ENCODE data around the gene SCAF4.

Gene SCAF4

DNA sequence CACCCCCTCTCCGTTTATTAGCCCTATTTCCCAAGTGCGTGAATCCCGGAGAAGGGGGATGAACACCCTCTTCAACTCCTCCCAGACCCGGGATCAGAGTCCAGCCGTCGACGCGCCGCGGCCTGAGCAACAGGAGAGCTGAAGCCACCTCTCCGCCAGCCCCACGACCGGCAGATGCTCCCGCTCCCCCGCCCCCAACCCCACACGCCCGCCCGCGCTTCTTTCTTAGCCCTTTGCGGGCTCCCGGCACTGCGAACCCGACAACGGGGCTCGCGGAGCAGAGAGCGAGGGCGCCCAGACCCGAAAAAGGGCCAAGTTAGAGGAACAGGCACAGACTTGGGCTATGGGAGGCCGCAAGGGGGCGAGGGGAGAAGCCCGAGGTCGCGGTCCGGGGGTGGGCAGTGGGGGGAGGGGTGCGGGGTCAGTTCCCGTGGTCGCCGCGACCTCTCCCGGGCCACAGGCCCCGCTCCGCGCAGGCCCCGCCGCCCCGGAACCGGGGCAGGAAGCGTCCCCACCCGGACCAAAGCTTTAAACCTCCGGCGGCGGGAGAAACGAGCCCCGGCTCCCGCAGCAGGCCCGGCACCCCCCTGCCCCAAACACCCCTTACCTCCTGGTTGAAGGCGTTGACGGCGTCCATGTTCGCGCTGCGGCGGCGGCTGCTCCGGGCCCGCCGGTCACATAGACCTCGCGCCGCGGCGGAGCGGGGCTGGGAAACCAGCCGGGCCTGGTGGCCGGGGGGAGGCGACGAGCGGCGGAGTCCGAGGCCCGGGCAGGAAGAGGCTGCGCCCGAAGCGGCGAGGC lies 662 bp downstream of the SCAF4 start:
- DNase-seq (ENCODE audit: low spot score) = peak; percentile 77
- TF ChIP-seq, protein P1, sequence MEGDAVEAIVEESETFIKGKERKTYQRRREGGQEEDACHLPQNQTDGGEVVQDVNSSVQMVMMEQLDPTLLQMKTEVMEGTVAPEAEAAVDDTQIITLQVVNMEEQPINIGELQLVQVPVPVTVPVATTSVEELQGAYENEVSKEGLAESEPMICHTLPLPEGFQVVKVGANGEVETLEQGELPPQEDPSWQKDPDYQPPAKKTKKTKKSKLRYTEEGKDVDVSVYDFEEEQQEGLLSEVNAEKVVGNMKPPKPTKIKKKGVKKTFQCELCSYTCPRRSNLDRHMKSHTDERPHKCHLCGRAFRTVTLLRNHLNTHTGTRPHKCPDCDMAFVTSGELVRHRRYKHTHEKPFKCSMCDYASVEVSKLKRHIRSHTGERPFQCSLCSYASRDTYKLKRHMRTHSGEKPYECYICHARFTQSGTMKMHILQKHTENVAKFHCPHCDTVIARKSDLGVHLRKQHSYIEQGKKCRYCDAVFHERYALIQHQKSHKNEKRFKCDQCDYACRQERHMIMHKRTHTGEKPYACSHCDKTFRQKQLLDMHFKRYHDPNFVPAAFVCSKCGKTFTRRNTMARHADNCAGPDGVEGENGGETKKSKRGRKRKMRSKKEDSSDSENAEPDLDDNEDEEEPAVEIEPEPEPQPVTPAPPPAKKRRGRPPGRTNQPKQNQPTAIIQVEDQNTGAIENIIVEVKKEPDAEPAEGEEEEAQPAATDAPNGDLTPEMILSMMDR (IDR thresholded peaks at IDR 0.05) = no peak
- Histone ChIP-seq H3K27ac (peak overlapping the region; percentile 96 to 98), H3K4me3 (peak overlapping the region; percentile 94)

DNA sequence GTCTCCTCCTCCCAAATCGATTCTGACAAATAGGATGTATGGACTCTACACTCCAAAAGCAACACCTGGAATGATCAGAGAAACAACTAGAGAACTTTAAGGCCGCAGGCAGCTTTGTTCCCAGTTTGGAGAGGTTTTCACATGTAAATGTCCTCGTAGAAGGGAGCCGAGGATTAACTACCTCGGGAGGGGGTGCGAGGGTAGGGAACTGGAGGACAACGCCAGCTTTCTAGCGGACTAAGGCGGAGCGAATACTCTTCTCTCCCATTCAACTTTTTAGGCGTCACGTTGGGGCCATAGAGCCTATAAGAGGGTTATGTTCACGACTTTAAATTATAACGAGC lies 1.2 kb downstream of the SCAF4 start:
- no peak for DNase-seq (ENCODE audit: low spot score)
- TF ChIP-seq, protein P1 (IDR thresholded peaks at IDR 0.05) = no peak
- peak overlapping the region; percentile 94 for H3K4me3 ChIP-seq
- peak overlapping the region; percentile 96 to 98 for H3K27ac ChIP-seq

DNA sequence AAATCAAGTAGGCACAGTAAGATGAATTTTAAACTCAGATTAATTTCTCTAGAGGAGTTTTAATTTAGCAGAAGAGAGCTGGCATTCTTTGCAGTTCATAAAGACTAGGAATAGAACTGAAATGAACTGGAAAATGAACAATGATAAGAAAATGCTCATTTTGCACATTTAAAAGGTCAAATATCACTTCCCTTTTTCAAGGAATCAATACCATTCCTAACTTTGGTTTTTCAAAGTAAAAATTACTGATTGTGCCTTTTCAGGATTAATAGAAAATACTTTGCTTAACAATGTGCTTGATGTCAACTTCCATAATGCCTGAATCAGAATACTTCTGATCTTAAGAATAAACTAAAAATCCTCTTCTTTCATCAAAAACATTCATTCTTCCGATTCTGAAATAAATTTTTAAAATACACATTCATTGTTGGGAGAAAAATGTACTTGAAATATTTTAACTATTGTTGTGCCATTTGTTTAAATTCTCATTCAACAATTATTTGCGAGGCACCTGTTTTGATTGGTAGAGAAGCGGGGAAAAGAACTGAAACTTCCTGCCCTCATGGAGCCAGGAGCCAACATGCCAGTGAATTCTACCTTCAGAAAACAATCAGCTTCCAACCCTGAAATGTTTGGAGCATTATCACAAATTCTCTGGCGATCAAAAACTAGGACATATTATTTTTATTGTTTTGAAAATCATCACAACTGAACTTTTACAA lies 2.1 kb downstream of the SCAF4 start:
- Histone ChIP-seq H3K27ac (no peak overlapping the region), H3K4me3 (peak overlapping the region; percentile 94)
- no peak for DNase-seq (ENCODE audit: low spot score)
- TF ChIP-seq, protein P1 (IDR thresholded peaks at IDR 0.05) = no peak

DNA sequence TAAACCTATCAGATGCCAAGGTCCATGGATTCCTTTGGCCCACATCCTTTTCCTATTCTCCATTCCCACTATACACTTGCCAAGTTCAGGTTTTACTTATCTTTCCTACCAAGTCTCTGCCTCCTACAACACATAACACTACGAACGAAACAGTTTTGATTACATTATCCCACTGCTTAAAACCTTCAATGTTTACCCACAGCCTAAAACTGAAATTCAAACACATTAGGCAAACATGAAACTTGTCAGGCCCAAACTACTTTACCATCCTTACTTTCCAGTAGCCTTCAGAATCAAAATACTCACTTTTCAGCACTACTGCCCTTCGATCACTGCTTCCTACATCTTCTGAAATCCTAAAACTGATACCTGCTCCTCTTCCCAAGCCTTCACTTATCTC lies 3.0 kb downstream of the SCAF4 start:
- no peak for DNase-seq (ENCODE audit: low spot score)
- Histone ChIP-seq H3K27ac (no peak overlapping the region), H3K4me3 (peak overlapping the region; percentile 24)
- TF ChIP-seq, protein P1 (IDR thresholded peaks at IDR 0.05) = no peak

DNA sequence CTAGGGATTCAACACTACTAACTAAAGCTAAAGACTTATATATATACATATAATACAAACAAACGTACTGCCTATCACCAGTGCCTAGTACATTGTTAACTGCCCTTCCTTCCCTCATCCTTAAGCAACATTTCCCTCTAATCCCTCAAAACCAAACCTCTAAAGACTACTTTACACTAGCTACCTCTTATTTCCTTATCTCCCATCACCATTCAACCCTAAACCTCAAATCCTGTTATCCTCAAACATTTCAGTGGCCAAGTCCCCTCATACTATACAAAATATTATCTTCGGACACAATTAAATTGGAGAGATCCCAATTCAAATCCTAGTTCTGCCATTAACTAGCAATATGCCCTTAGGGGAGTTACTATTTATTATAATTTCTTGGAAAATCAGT lies 3.7 kb downstream of the SCAF4 start:
- TF ChIP-seq, protein P1 (IDR thresholded peaks at IDR 0.05) = no peak
- no peak for DNase-seq (ENCODE audit: low spot score)
- Histone ChIP-seq H3K27ac (no peak overlapping the region), H3K4me3 (no peak overlapping the region)

DNA sequence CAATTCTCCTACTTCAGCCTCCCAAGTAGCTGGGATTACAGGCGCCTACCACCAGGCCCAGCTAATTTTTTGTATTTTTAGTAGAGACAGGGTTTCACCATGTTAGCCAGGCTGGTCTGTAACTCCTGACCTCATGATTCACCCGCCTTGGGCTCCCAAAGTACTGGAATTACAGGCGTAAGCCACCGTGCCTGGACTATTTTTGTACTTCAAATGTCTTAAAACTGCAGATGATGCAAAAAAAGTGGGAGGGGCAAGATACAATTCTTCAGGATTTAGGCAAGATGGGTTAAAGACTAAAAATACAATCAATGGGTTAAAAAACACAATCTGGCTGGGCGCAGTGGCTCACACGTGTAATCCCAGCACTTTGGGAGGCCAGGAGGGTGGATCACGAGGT lies 4.7 kb downstream of the SCAF4 start:
- no peak for DNase-seq (ENCODE audit: low spot score)
- TF ChIP-seq, protein P1 (IDR thresholded peaks at IDR 0.05) = no peak
- no peak overlapping the region for H3K27ac ChIP-seq
- no peak overlapping the region for H3K4me3 ChIP-seq

DNA sequence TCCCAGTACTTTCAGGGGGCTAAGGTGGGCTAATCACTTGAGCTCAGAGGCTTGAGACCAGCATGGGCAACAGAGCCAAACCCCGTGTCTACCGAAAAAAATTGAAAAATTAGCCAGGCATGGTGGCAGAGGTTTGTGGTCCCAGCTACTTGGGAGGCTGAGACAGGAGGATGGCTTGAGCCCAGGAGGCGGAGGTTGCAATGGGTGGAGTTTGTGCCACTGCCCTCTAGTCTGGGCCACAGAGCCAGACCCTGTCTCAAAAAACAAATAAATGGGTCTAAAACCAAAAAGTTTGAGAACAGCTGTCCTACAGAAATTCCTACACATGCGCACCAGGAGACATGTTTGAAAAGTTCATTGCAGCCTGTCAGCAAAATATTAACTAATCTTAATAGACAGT lies 5.5 kb downstream of the SCAF4 start:
- Histone ChIP-seq H3K27ac (no peak overlapping the region), H3K4me3 (no peak overlapping the region)
- DNase-seq (ENCODE audit: low spot score) = no peak
- TF ChIP-seq, protein P1 (IDR thresholded peaks at IDR 0.05) = no peak

Data from coronary artery (tissue), 2 donors.